HG03175 (cell line): ENCODE data around the gene COL17A1.

Experiments used
- ATAC-seq: cut with Tn5 transposase; IDR thresholded peaks from one replicate; pipeline ENCODE4 v1.9.1; 2021; ENCODE audit warnings: mild to moderate bottlenecking, moderate library complexity; ENCODE audit not compliant: unreplicated experiment

Gene COL17A1

GRCh38 chr10:104085801-104086400, at the start of gene COL17A1:
Gene COL17A1, minus strand, starts transcription at chr10:104085880. Its CDS starts 5,207 bp downstream, at chr10:104080673.
- ATAC-seq = no peak

DNA sequence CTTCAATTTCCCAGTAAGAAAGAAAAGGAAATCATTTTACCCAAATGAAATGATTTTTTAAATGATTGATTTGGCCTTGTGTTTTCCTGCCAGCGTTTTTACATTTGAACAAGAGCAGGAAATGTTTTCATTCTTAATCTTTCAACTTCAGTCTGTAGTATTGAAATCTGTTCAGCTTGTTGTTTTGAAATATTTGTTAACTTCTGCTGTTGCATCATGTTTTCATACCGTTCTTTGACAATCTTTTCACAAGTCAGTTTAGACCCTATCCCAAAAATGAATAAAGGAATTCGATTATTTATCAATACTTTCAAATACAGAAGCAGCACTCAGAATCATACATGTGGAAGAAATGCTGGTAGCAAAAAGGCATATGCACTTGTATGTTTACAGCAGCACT, 44.4 kb upstream of the COL17A1 start:
- ATAC-seq = no peak

- ATAC-seq = no peak
These were observed 42.5 kb upstream of the COL17A1 start for GRCh38 chr10:104128214-104128613.

DNA sequence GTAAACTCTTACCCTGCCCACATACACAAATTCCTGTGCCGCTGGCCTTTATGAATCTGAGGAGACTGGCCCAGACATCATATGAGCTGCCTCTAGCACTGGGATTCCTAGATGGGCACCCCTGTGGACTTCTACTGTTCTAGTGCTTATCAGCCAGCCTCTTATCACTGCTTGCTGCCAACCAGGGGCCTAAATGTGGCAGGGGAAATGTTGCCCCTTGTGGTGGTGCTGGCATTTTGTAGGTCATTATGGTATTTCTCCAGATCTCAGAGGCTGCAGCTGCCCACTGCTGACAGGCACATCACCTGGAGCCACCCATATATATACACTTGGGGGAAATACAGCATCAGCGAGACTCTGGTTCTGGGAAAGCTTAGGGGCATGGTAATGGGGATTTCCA, 41.7 kb upstream of the COL17A1 start:
- no peak for ATAC-seq

DNA sequence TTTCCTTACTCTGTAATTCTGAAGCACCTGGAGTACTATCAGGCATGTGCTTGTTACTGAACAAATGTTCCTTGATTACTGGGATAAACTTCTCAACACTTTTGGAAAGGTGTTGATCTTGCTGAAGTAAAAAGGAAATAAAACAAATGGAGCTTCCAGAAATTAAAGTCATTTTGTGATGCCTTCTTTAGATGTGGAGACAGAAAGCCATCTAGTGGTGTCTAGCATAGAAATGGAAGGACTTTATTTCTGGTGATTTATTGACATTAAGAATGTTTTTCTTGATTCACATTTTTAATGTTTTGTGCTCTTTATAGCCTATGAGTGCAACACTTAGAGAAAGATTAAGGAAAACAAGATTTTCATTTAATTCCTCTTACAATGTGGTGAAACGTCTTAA, 37.7 kb upstream of the COL17A1 start:
- no peak for ATAC-seq

- peak; percentile 2 for ATAC-seq
These were observed 36.8 kb upstream of the COL17A1 start for GRCh38 chr10:104122225-104123107.

DNA sequence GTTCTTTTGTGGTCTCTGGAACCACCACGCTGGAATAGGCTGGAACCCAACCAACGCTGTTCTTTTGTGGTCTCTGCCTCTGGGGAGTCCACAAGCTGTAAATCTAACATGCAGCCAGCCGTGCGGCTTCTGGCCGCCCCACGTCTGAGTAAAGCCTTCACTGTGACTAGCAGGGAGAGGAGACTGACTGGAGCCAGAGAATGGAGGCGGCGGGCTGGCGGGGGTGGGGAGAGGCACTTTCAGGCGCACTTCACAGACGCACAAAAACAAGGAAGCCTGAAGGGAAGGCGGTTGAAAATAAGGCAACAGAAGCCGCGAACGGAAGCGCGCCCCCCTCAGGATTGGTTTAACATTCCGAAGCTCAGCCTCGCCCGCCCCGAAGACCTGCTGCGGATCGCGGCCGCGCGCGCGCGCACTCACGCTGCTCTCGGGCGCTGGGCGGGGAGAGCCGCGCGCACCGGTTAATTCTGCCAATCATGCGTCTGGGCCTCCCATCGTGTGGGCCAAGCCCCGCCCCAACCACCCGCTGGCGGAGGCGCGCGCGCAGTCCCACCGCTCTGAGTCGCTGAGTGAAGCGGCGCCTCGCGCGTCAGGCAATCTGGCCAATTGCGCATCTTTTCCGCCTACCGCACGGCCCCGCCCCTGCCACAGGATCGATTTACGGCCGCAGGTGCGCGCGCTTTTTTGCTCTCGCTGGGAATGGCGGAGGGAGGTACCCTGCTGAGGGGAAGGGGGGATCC, 36.0 kb upstream of the COL17A1 start, which contains the start of gene SFR1:
Gene SFR1 (plus strand): TSS at position 687 of the 740 bp plus-strand sequence. CDS start 13 bp downstream, at position 700.
- ATAC-seq = peak; percentile 92

DNA sequence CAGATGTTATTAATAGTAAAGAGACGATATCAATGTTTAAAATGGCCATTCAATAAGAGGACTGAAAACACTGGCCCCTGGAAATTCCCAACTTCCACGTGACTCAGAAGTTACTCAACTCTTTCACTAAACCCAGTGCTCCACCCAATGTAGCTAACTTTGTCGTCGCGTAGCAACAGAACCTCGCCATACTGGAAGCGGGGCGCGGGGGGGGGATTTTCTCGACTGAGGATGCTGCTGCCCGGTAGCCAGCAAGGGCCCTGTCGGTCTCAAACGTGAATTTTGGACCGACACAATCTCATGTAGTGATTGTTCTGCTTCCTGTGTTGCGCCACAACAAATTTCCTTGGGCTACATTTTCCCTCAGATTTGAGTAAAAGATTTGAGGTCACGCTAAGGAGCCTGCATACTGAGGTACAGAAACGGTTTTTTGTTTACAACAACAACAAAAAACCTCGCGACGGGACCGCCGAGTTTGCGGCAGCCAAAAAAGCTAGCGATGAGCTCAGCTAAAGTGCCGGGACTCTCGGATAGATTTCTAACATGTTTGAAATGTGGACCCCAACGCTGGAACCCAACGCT, 35.3 kb upstream of the COL17A1 start:
- peak; percentile 42 for ATAC-seq

GRCh38 chr10:104120512-104120902, 34.8 kb upstream of the COL17A1 start:
- ATAC-seq = no peak

DNA sequence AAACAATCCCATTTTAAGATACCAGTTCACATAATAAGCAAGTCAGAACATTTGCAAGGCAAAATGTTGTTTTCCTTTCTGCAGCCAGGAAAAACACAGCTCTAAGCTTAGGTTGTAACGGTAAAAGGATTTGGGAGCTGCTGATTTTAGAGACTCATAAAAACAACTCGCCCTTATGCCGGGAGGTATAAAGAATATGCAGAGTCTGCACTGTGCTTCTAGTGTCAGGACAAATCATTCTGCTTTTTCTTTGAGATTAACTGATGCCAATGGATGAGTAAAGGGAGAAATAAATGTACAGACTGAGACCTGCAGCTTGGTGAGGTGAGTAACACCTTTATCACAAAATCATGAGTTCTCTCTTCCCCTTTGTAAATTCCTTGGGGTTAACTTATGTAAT, 34.3 kb upstream of the COL17A1 start:
- no peak for ATAC-seq

GRCh38 chr10:104117839-104118323, 32.2 kb upstream of the COL17A1 start:
- no peak for ATAC-seq

- no peak for ATAC-seq
These were observed 27.8 kb upstream of the COL17A1 start for GRCh38 chr10:104113376-104113956.

- ATAC-seq = peak; percentile 95
These were observed 24.4 kb upstream of the COL17A1 start for GRCh38 chr10:104109908-104110662.

DNA sequence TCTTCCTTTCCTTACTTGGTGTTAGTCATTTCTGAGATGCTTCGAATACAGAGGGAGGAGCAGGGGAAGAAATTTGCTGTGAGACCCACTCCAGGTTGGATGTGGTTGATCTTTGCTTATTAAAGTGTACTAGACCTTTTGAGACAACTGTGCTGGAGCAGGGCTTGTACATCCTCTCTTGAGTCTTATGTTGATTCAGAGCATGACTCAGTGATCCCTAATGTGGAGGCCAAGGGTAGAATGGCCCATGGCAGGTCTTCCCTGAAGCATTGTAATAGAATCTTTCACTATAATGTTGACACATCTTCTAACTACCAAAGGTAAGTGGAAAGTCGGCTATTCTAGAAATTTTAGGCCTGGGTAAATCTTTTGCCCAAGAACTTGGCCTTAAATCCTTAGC, 19.2 kb upstream of the COL17A1 start:
- peak; percentile 14 for ATAC-seq

GRCh38 chr10:104104418-104104817, 18.7 kb upstream of the COL17A1 start:
- ATAC-seq = peak; percentile 42

DNA sequence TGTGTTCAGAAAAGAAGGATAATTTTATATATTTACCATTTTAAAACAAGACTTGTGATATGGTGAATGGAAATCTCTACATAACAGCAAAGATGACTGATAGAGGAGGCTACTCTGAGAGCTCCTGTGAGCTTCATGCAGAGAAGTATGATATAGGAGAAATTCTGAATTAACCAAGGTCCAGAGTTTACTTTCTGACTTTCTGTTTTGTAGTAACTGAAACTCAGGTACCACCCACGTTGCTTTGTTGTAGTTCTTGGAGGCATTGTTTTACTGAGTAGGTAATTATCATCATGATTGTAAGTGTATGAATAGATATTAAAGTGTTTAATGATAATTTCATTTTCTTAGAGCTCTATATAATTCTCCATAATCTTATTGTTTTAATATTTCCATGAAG, 18.3 kb upstream of the COL17A1 start:
- ATAC-seq = peak; percentile 52

DNA sequence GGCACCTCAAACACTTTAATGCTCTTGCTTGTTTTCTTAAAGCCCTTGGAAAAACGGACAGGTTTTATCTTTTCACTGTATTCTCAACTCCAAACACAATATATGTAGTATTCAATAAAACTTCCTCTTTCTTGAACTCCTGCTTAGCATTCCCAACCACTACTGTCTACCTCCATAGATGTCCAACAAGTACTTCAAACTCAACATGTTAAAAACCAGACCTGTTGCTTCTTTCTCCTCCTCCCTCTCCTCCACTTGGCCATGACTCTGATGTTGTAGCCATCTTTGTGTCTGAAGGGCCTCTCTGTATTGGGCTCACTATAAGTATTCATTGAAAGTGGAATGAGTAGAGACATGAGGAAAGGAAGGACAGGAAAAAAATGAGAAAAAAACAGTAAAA, 16.2 kb upstream of the COL17A1 start:
- no peak for ATAC-seq

GRCh38 chr10:104100795-104101194, 15.1 kb upstream of the COL17A1 start:
- ATAC-seq = no peak

DNA sequence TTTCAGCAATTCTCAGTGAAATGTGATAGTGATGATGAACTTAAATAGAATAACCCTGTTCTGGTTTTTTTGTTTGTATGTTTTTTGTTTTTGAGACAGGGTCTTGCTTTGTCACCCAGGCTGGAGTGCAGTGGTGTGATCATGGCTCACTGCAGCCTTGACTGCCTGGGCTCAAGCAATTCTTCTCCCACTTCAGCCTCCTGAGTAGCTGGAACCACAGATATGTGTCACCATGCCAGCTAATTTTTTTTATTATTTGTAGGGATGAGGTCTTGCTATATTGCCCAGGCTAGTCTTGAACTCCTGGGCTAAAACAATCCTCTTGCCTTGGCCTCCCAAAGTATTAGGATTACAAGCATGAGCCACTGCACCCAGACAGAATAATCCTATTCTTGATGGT, 14.3 kb upstream of the COL17A1 start:
- ATAC-seq = no peak

- ATAC-seq = no peak
These were observed 13.6 kb upstream of the COL17A1 start for GRCh38 chr10:104099269-104099668.
